ENCODE measurements around the gene AP1G1.
"Not testable (repeated sequence)": the region's sequence is repeated elsewhere in the genome, so short reads cannot be mapped to it uniquely, and the experiment has no call there.

AP1G1 gene

DNA sequence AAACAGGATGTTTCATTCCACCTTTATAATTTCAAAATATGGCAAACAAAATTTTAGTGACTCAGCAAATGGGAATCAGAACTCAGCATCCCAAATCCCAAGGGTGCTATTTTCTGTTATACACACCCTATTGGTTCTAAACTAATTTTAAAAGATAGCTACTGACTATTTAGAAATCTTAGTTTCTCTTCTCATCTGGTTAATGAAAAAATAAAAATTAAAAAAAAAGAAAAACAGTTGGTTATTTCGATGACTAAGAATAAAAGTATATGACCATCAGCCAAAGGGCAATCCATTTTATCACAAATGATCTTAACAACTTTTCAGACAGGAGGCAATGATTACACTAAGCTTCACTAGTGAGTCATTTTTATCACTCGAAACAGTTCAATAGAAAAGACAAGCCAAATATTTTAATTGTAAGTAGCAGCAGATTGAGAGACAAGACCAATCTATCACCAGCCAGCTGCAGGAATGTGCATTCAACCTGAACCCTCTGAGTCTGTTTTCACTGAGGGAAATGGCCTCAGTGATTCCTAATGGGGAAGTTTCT lies 99.3 kb downstream of the AP1G1 start:
- Mint-ChIP-seq H3K9me3 (no peaks in the 10 kb centered on the region), H3K4me1 (no peaks in the 10 kb centered on the region), H3K27ac (no peak overlapping the region), H3K4me3 (no peak overlapping the region), H3K36me3 (peaks cover 10% of the 10 kb centered on the region)
- DNase-seq (ENCODE audit: low spot score in 2 of 2), result no peak
- no peak for ATAC-seq

DNA sequence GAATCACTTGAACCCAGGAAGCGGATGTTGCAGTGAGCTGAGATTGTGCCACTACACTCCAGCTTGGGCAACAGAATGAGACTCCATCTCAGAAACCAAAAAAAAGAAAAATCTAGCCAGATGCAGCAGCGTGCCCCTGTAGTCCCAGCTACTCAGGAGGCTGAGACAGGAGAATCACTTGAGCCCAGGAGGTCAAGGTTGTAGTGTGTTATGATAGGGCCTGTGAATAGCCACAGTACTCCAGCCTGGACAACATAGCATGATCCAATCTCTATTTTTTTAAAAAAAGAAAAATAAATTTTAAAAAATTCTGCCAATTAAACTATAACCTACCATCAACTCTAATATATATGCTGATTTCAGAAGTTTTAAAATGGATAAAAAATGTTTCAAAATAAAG lies 99.9 kb downstream of the AP1G1 start:
- H3K36me3 Mint-ChIP-seq, result peaks cover 6% of the 10 kb centered on the region
- H3K9me3 Mint-ChIP-seq, result no peaks in the 10 kb centered on the region
- no peak overlapping the region for H3K27ac Mint-ChIP-seq
- ATAC-seq (no peak), DNase-seq (ENCODE audit: low spot score in 2 of 2) (no peak)
- no peak overlapping the region for H3K4me3 Mint-ChIP-seq
- no peaks in the 10 kb centered on the region for H3K4me1 Mint-ChIP-seq

DNA sequence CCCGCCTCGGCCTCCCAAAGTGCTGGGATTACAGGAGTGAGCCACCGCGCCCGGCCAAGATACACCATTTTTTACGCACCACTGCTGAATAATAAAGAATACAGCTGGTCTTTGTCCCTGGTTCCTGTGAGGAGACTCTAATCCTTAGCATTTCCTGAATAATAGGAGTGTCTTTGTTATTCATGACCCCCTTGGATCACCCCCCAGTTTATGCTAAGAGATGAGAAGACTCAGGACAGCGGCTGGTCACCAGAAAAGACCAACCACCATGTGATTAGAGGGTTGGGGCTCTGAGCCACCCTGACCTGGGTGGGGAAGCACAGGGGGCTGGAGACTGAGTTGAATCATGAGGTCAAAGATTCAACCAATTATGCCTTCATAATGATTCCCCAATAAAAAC lies 101.4 kb downstream of the AP1G1 start:
- H3K9me3 Mint-ChIP-seq, result no peaks in the 10 kb centered on the region
- H3K36me3 Mint-ChIP-seq, result no peaks in the 10 kb centered on the region
- ATAC-seq (no peak), DNase-seq (ENCODE audit: low spot score in 2 of 2) (no peak)
- H3K4me3 Mint-ChIP-seq, result no peak overlapping the region
- no peak overlapping the region for H3K27ac Mint-ChIP-seq
- H3K4me1 Mint-ChIP-seq, result no peaks in the 10 kb centered on the region

DNA sequence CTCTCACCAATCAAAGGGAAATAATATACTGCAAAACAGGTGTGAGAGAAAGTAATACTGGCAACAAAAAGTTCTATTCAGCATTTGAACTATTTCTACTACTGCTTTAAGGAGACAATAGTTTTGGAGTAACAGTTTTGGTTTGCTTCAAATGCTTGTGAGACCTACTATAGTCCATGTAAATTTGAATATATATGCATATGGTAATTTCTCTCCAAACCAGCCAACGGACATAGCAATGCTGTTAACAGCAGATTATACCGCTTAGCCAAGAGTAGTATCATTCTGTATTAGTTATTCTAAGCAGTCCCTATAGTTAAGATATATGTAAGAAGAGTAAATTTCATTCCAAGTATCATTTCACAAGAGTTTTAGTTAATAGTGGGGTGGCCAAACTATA lies 102.6 kb downstream of the AP1G1 start:
- no peak overlapping the region for H3K4me3 Mint-ChIP-seq

DNA sequence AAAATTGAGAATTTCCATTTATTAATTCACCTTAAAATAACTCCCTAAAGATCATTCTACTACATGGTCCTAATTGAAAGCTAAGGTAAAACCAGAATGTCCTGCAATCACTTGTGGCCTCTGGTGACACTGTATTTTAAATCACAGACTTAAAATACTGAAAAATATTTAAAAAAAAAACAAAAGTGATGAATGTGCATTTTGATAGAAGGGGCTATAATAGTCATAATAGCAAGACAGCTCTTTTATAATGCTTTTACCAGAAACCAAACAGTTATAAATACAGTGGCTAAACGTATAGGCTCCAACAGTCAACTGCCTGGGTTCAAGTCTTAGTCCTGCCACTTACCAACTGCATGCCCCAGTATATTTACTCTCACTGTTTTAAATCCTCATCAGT lies 105.3 kb downstream of the AP1G1 start:
- no peaks in the 10 kb centered on the region for H3K4me1 Mint-ChIP-seq
- DNase-seq (ENCODE audit: low spot score in 2 of 2) (no peak), ATAC-seq (no peak)
- no peak overlapping the region for H3K27ac Mint-ChIP-seq
- no peaks in the 10 kb centered on the region for H3K9me3 Mint-ChIP-seq
- no peak overlapping the region for H3K4me3 Mint-ChIP-seq
- H3K36me3 Mint-ChIP-seq, result peaks cover 13% of the 10 kb centered on the region

More for the DNA sequence above, 102.6 kb downstream of the AP1G1 start:
- H3K27ac Mint-ChIP-seq, result no peak overlapping the region
- DNase-seq (ENCODE audit: low spot score in 2 of 2), result no peak
- no peaks in the 10 kb centered on the region for H3K9me3 Mint-ChIP-seq
- no peaks in the 10 kb centered on the region for H3K4me1 Mint-ChIP-seq
- ATAC-seq, result no peak
- H3K36me3 Mint-ChIP-seq, result peaks cover under 1% of the 10 kb centered on the region

DNA sequence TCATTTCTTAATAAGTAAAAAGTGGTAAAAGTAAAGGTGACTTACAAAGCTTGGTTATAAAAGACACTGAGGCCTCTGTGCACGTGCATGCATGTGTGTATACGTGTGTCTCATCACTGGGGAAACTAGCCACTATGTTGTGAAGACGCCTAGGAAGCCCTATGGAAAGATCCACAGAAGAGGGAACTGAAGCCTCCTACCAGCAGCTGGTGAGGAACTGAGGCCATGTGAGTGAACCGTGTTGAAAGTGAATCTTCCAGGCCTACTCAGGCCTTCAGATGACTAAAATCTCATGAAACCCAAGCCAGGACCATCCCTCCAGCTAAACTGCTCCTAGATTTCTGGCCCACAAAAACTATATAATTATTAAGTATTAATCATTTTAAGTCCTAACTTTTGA lies 107.8 kb downstream of the AP1G1 start:
- Mint-ChIP-seq H3K36me3 (peaks cover 13% of the 10 kb centered on the region), H3K4me1 (no peaks in the 10 kb centered on the region), H3K9me3 (no peaks in the 10 kb centered on the region), H3K4me3 (no peak overlapping the region), H3K27ac (no peak overlapping the region)
- no peak for DNase-seq (ENCODE audit: low spot score in 2 of 2)
- ATAC-seq, result no peak

DNA sequence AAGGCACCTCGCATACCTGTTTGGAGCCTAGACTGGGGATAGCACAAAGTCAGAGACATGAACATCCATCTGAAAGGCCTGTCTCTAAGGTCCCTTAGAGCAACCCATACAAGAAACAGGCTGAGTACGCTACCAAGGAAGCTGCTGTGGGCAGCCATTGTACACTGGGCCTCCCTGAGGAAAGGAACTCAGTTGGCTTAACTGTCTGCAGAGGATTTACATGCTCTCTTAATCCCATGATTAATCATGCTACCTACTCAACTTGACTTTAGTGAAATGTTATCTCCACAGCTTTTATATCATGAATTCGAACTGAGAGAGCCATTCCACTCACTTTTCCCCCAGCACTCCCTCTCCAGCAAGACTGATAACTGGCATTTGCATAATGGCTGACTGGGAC lies 110.1 kb downstream of the AP1G1 start:
- Mint-ChIP-seq H3K9me3 (no peaks in the 10 kb centered on the region), H3K27ac (no peak overlapping the region), H3K4me1 (no peaks in the 10 kb centered on the region), H3K4me3 (no peak overlapping the region), H3K36me3 (peaks cover 13% of the 10 kb centered on the region)
- DNase-seq (ENCODE audit: low spot score in 2 of 2) (no peak), ATAC-seq (no peak)

DNA sequence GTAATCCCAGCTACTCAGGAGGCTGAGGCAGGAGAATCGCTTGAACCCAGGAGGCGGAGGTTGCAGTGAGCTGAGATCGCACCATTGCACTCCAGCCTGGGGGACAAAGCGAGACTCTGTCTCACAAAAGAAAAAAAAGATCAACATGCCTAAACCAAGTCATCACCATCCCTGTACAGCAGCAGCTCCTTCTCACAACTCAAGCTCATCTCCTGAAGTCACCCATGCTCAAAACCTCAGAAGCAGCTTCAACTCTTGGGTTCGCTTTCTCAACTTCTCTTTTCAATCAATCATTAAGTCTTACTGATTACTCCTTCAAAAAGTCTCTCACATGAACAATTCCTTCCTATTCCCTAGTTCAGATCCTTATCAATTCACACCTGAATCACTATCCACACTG lies 115.5 kb downstream of the AP1G1 start:
- Mint-ChIP-seq H3K9me3 (no peaks in the 10 kb centered on the region), H3K4me1 (no peaks in the 10 kb centered on the region), H3K4me3 (no peak overlapping the region), H3K27ac (no peak overlapping the region), H3K36me3 (peaks cover 31% of the 10 kb centered on the region)
- ATAC-seq (no peak), DNase-seq (ENCODE audit: low spot score in 2 of 2) (no peak)

DNA sequence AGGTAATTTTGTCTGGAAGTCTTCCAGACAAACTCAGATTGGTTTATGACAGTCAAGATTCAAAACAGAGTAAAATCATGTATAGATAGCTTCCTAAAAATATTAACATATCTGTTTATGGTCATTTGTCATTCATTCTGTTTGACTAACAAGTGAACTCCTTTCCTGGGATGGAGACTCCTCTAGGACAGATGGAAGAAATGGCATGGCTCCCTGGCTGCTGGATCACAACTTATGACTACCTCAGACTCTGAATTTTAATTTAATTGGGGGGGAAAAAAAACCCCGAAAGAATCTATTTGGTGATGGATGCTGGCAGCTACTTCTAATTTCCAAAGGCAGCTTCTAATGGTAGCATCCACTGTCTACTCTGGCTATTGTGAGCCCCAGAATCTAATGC lies 118.7 kb downstream of the AP1G1 start:
- DNase-seq (ENCODE audit: low spot score in 2 of 2) (no peak), ATAC-seq (no peak)
- no peak overlapping the region for H3K27ac Mint-ChIP-seq
- peaks cover 47% of the 10 kb centered on the region for H3K36me3 Mint-ChIP-seq
- no peak overlapping the region for H3K4me3 Mint-ChIP-seq
- no peaks in the 10 kb centered on the region for H3K9me3 Mint-ChIP-seq
- H3K4me1 Mint-ChIP-seq, result no peaks in the 10 kb centered on the region

DNA sequence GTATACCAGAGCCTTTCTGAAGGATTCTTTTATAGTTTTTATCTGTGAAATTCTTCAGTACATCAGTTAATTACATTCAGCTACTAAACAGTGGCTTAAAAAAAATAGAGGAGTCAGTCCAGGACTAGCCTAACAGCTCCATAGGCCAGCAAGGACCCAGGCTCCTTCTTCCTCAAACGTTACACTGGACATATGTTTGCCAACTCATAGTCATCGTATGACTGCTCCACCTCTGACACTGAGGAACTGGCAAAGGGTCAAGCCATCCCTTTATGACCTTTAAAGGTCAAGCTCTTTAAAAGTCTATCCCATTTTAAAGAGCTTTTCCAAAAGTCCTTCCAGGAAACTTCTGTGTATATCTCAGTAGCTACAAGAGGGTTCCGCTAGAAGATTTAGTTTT lies 120.8 kb downstream of the AP1G1 start:
- no peak for DNase-seq (ENCODE audit: low spot score in 2 of 2)
- peaks cover 61% of the 10 kb centered on the region for H3K36me3 Mint-ChIP-seq
- H3K4me1 Mint-ChIP-seq, result no peaks in the 10 kb centered on the region
- ATAC-seq, result no peak
- H3K27ac Mint-ChIP-seq, result no peak overlapping the region
- no peak overlapping the region for H3K4me3 Mint-ChIP-seq
- no peaks in the 10 kb centered on the region for H3K9me3 Mint-ChIP-seq

DNA sequence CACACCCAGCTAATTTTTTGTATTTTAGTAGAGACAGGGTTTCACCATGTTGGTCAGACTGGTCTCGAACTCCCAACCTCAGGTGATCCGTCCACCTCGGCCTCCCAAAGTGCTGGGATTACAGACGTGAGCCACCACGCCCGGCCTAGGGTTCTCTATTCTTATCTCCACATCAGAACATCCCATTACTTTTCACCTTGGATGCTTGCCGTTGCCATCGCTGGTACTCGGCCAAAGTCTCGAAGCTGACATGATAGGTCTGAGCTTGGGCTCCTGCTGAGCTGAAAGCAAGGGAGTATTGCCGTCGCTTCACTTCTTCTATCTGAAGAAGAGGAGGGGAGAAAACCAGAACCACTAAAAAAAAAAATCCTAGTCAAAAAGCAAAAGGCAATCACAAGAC lies 124.4 kb downstream of the AP1G1 start:
- not testable (repeated sequence) for H3K9me3 Mint-ChIP-seq; H3K4me3 Mint-ChIP-seq; DNase-seq (ENCODE audit: low spot score in 2 of 2); H3K27ac Mint-ChIP-seq; H3K4me1 Mint-ChIP-seq; ATAC-seq
- peaks cover 63% of the 10 kb centered on the region for H3K36me3 Mint-ChIP-seq

DNA sequence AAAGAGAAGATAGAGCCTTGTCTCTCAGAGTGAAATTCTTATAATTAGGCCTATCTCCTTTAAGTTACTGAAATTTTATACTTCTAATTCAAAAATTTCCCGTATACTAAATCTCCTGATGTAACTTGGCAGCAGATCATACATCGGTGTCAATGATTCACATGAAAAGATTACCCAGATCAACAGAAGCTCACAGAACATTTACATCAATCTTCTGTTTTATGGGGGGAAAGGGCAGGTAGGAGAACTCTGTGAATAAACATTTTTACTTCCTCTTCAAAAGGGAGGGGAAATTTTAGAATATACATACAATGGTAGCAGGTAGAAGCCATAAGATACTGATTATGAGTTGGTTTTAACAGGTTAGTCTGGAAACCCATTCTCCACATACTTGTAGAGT lies 127.3 kb downstream of the AP1G1 start:
- no peaks in the 10 kb centered on the region for H3K4me1 Mint-ChIP-seq
- ATAC-seq, result no peak
- H3K4me3 Mint-ChIP-seq, result no peak overlapping the region
- DNase-seq (ENCODE audit: low spot score in 2 of 2), result no peak
- H3K27ac Mint-ChIP-seq, result no peak overlapping the region
- H3K9me3 Mint-ChIP-seq, result no peaks in the 10 kb centered on the region
- H3K36me3 Mint-ChIP-seq, result peaks cover 66% of the 10 kb centered on the region
